Myocyte (in vitro differentiated cells): ENCODE measurements around the gene PLXNA2. TPM values are rescaled to one million over a fixed set of nuclear protein-coding genes. Genes with fewer than 3 reads are reported as not detected.

ENCODE experiments used
- DNase-seq: peaks from one replicate; pipeline ENCODE4 v3.0.0-alpha.2; 2012; ENCODE audit warnings: low read depth
- total RNA-seq: library from RNA; depleted of rRNA; stranded (reverse); fragments of >200 nt; gene quantifications from 2 replicates; pipeline ENCODE4 v1.2.3, GENCODE V29; 2014

PLXNA2 gene
- total RNA-seq, 1 donor from 2014 or later, result 8.6 TPM

DNA sequence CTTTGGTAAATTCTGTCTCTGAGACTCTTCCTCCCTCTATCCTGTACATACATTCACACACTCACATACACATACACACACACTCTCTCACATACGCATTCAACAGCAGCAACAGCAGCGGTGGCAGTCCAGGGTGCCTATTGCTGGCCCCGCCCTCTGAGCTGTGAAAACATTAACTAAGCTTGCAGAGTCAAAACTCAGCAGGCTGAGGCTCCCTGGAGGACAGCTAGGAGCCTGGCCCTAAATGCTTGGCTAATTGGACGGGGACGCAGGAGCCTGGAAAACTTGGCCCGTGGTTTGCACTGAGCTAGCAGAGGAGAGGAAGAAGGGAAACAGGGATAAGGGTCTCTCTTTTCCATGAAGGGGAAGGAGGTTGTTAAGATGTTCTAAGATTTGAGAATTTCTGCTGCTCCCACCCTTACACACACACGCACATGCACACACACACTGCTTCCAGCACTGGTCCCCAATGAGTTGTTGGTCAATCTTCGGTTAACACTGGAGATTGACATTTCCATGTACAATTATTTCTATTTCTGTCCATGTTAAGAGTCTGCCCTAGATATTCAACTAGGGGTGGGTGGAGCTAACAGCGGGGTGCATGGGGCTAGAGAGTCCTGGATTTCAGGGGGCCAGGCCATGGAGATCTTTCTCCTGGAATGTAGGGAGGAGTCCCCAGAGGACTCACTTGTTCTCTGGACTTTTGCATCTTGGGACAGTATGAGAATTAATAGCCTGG, 94.2 kb downstream of the PLXNA2 start:
- no peak for DNase-seq

DNA sequence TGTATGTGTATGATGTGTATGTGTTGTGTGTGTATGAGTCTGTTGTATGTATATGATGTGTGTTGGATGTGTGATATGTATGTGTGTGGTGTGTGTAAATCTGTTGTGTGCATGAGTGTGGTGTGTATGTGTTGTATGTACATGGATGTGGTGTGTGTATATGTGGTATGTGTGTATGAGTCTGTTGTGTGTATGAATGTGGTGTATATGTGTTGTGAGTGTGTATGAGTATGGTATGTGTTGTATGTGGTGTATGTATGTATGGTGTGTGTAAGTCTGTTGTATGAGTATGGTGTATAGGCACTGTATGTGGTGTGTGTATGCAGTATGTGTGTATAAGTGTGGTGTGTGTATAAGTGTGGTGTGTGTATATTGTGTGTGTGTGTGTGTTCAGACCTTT, 95.0 kb downstream of the PLXNA2 start:
- no peak for DNase-seq

DNA sequence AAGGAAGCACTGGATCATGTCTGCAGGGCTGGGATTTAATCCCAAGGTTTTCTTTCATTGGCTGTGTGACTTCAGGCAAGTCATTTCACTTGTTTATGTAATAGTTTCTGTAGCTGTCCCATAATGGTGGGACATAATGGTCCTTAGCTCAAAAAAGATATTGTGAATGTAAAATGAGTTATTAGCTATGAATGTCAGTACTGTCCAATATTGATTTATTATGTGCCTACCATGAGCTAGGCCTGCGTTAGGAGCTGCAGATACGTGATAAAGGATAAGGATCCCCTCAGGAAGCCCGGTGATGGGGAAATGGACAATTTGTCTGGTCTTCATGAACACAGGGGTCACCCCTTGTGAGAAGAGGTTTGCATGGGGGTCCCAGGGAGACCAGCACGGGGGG, 95.8 kb downstream of the PLXNA2 start:
- DNase-seq, result no peak

DNA sequence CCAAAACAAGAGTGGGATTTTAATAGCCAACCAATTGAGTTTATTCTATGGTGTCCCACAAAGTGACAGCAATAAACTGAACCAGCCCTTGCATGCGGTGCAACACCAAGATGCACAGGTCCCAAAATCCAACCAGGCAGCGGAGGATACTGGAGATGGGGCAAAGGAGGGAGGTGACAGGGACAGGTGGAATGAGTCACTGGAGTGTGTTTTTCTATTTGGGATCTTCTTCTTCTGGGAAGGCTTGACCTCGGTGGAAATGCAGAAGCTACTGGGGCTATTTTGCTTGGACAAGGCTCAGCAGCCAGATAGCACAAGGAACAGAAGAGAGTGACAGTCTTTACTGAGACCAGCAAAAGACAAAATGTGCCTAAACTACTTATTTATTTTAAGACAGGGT, 97.5 kb downstream of the PLXNA2 start:
- peak; percentile 63 for DNase-seq

GRCh38 chr1:208145167-208145566, 99.0 kb downstream of the PLXNA2 start:
- DNase-seq, result no peak

DNA sequence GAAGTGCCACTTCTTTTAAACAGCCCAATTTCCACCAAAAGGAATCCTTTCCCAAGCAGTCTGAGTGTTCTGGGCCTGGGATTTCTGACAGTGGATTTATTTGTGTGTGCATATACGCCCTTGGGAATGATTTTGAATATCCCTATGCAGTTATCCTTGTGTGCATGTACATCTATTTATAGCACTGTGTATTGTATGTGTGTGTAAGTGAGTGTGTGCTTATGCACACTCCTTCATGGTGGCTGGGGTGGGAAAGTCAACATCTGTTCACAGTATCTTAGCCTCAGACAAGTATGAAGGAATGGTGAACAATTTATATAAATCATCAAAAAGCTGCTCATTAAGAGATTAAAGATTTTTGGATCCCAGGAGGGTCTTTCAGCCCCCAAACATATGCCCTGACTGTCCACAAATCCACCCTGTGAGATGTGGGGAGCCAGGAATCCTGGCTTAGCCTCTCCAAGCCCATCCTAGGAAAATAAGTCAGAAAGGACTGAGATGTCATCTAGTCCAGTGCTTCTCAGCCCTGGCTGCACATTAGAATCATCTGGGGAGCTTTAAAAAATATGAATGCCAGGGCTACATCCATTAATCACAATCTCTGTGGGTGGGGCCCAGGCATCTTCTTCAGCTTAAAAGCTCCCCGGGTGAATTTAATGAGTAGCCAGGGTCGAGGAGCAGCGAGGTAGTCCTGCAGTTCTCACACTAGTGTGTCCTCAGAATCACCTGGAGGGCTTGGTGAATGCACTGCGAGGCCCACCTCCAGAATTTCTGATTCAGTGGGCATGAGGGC, 101.4 kb downstream of the PLXNA2 start:
- DNase-seq, result no peak

DNA sequence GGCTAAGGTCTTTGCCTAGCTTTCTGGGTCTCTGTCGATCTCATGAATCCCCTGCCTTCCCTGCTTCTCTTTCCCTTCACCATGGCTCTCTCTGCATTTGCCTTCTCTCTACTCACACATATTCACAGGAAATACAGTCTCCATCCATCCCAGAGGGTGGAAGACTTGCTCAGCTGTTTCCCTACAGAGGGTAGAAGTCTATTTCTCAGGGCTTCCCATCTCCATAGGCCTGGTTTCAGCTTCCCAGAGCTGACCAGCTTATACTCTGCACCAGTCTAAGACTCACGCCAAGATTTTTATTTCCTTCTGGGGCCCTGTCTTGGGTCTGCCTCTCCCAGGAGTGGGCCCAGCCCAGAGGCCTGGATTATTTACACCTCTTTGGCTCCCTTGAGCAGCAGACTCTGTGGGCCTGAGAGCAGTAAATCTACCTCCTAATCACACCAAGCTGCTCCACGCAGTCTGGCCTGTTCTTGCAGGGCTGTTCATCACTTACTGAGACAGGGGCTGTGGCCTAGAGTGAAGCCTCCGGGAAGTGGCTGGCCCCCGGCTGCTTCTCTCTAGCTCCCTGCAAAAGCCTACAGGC, 102.5 kb downstream of the PLXNA2 start:
- no peak for DNase-seq

DNA sequence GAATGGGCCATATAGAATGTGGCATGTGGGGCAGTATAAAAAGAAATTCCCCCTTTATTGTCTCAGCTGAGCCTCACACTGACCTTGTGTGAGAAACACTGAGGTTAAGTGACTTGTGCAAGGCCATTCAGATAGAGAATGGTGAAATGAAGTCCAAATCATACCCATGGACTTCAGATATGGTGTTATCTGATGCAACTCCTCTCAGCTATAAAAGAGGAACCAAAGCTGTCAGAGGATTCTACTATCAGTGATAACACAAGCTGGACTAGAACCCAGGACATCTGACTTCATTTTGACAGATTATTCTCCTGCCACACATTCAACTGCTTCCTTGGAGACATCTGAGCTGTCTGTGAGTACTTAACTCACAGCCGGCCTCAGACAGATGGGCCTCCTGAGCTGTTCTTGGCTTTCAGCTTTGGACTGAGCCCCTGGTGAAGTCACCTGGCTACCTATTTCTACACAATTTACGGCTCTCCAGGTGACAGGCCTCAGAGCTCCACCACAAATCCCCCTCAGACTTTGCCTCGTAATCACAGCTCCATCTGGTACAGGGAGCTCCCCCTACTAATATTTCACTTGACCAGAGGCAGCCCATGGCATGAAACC, 104.6 kb downstream of the PLXNA2 start:
- no peak for DNase-seq

DNA sequence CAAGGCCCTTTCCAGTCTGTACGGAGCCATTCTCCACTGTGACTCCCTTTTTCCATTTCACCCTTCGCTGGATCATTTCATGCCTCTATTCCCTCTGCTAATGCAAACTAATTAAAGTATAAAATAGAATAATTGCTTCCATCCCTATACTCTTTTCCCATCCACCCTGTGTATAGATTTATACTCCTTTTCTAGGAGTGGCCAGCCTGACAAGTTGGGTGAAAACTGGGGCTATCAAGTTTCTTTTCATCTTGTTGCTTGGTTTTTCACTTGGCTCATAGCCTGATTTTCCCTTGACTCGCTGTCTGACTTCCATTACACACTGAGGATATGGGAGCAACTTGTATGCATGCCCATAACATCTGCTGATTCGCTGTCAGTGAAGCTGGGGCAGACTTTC, 107.0 kb downstream of the PLXNA2 start:
- peak; percentile 47 for DNase-seq

DNA sequence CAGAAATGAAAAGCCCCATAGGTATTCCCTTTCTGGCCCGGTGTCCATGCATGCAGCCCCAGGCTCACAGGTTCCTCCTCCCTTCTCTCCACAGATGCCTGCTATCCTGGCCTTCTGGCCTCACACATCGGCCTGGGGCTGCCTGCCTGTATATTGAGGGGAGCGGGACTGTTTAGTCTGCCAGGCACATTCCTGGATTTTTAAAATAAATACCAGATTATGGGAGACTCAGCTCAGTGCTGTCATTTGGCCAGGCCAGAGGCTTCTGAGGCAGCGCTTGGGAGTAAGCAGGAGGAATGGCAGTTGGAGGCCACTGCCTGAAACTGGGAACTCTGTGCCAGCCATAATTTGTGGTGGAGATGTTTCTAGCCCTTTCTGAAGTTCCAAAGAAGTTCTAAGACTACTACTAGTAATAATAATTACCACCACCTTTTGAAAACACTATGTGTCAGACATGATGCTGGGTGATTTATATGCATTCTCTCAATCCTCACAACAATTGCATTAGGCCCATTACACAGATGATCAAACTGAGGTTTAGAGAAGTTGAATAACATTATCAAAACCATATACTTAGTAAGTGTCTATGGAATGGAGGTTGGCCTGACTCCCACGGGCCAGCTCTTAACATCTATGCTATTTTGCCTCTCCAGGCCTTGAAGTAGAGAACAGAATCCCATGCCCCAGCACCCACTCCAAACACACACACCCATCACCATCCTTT, 107.6 kb downstream of the PLXNA2 start:
- DNase-seq, result no peak

DNA sequence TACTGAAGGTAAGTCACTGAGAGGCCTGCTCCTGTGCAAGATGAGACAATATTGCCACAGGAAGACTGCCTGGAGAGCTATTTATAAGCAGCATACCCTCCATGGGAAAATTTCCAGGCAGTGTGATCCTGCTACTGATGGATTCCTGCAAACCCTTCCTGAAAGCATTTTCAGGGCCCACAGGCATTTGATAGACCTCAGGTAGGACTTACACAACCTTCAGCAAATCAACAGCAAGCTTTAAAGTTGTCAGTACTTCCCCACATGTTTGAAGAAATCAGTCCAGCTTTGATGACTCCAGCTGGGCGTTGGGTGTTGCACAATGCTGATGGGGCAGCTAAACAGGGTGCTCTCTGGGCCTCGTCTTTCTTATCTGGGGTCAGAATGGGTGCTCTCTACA, 108.8 kb downstream of the PLXNA2 start:
- no peak for DNase-seq

DNA sequence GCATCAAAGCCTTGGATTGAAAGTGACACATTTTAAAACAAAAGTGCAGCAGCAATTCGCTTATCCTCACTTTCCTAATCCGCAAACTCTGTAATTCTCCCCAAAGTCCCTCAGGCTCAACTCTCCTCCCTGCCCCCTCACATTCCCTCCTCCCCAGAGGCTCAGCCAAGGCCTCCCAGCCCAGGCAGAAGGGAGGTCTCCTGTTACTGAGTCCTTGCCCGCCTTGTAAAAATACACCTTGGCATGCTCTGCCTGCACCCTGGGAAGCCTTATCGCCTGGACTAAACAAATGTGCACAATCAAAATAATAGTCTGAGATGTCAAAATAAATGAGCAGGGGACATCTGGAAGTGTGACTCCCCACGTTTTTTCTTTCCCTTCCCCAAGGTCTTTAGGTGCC, 109.7 kb downstream of the PLXNA2 start:
- no peak for DNase-seq

DNA sequence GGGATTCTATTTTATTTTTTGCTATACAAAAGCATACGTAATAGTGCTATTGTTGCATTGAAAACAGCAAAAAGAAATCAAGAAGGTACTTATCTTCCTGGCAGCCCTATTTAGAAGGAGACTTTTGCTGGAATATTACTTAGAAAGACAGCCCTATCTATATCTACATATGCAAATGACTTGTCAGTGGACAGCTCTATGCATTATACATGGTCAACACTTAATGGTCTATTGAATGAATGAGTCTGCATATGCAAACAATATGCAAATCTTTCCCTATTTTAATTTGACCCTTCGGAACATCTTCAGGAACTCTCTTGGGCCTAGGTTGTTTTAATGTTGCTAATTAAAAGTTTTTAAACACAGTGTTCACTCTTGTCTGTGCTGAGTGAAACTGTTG, 110.8 kb downstream of the PLXNA2 start:
- no peak for DNase-seq

GRCh38 chr1:208132287-208132882, 111.8 kb downstream of the PLXNA2 start:
- peak; percentile 69 for DNase-seq

DNA sequence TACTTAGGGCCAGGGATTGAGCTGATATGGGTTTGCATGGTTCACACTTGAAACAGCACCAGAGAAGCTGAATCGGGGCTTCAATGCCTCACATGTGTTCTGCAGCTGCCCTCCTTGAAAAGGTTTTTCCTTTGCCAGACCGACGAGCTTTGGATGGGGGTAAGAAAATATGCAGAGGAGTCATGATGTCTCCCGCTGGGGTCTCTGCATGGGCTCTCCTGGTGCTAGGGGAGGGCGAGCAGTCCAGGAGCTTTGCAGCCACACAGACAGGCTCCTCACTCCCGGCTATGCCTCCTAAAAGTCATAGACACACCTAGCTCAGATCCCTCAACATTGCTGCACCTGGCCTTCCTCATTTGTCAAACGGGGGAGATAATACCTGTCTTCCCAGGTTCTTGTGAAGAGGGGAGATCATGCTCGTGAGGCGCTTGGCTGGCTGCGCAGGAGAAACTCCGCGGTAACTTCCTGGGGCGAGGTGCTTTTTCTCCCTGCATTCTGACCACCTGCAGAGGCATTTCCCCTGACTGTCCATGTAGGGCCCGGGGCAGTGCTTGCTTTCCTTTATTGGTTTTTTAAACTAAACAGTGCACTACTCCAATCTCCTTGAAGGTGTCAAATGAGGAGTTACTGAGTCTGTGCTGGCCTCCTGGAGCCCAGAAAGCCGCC, 112.4 kb downstream of the PLXNA2 start:
- no peak for DNase-seq

- no peak for DNase-seq
Observed at GRCh38 chr1:208129487-208129886, 114.7 kb downstream of the PLXNA2 start.

DNA sequence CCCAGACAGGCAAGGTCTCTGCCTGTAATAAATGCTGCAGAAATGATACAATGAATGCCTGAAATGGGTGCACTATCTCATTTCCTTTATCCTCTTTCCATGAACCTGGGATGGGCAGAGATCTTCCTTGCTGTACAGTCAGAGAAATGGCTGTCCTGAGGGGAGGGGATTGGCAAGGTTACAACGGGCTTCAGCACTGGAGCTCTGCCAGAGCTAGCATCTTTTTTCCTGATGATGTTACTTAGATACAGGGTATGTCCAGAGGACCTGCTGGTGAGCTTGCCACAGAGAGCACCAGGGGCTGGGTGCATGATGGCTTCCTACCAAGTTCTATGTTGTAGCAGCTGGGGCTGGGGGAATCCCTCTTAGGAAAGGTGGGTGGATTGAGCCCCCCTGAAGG, 115.1 kb downstream of the PLXNA2 start:
- DNase-seq, result no peak

DNA sequence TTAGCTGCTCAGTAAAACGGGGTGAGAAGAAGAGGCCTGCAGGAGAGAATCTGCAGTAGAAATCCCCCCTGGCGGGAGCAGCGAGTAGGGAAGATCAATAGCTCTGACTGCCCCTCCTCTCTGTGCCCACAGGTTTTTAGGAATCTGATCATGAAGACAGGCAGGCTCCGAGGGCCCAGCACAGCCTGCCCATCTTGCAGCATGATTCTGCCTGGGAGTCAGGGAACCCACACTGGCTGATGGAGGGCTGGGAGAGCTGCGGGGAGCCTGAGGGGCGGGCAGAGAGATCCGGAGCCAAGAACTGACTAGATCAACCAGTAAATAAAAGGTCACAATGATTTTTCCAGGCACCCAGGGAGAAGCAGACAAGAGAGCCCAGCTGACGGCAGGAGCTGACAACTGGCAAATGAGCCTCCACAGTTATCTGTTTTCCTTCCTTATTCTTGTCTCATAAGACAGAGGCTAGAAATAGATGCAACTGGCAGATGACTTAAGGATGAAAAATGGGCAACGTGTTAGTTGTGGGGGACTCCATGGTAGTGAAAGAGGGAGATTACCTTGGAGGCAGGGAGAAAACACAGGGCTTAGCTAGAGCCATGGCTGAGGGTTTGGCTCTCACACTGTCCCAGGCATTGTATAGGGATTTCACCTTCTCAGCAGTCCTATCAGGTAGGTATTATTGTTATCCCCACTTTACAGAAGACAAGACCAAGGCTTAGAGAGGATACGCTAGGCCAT, 116.2 kb downstream of the PLXNA2 start:
- DNase-seq, result peak; percentile 66

DNA sequence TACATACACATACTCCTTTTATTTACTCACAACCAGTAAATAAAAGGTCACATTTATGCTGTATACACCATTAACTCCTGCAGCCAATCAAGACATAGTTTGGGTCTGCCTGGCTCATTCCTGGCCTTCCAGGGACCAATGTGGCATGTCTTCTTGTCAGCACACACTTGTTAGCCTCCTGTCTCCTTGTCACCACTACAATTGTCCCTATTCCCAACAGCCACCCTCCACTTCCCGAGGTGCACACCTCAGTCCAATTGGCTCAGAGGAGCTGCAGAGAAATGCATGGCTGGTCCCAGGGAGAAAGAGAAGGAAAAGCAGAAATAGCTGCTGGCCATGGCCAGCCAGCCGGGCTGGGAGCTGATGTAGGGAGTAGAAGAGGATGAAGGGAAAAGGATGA, 116.9 kb downstream of the PLXNA2 start:
- no peak for DNase-seq

- no peak for DNase-seq
Observed at GRCh38 chr1:208126108-208126507, 118.1 kb downstream of the PLXNA2 start.
